IgD-negative memory B cell (primary cell): ENCODE data around the gene UBXN6. TPM values are rescaled to one million over a fixed set of nuclear protein-coding genes. Genes with fewer than 3 reads are reported as not detected.

Experiments used
- H3K27ac Mint-ChIP-seq, 3 donors: one replicate each; pipeline ENCODE4 v1.8.0; 2020 to 2022; ENCODE audit warnings: mild to moderate bottlenecking in 3 of 3, mixed read lengths in 3 of 3, moderate library complexity in 1 of 3
- H3K27me3 Mint-ChIP-seq: one replicate; pipeline ENCODE4 v1.8.0; 2021; ENCODE audit warnings: mixed read lengths
- H3K36me3 Mint-ChIP-seq: one replicate; pipeline ENCODE4 v1.8.0; 2020; ENCODE audit warnings: mild to moderate bottlenecking, mixed read lengths
- H3K4me1 Mint-ChIP-seq, 3 donors: one replicate each; pipeline ENCODE4 v1.8.0; 2020 to 2022; ENCODE audit warnings: mixed read lengths in 3 of 3, mild to moderate bottlenecking in 1 of 3
- H3K4me3 Mint-ChIP-seq, 4 donors: one replicate each; pipeline ENCODE4 v1.8.0; 2020 to 2022; ENCODE audit warnings: mild to moderate bottlenecking in 4 of 4, mixed read lengths in 4 of 4, moderate library complexity in 3 of 4
- H3K9me3 Mint-ChIP-seq, 3 donors: one replicate each; pipeline ENCODE4 v1.8.0; 2020 to 2021; ENCODE audit warnings: mixed read lengths in 3 of 3, mild to moderate bottlenecking in 1 of 3
- polyA plus RNA-seq: library from polyadenylated mRNA; unstranded; fragments of 300-500 nt; fragmentation: Illumina TruSeq; gene quantifications from one replicate; pipeline ENCODE4 v1.2.3, GENCODE V29; 2021

UBXN6 gene
- polyA plus RNA-seq, 1 donor from 2014 or later = 7.0 TPM

- no peaks in the 10 kb centered on the region for H3K27me3 Mint-ChIP-seq
- peaks cover 5% of the 10 kb centered on the region for H3K36me3 Mint-ChIP-seq
- no peak overlapping the region for H3K4me3 Mint-ChIP-seq
- peaks cover 0 to 6% (median 0%) of the 10 kb centered on the region in 3 donors for H3K4me1 Mint-ChIP-seq
- H3K27ac Mint-ChIP-seq = peak overlapping the region in 1 of 3 donors; percentile 47
- no peaks in the 10 kb centered on the region for H3K9me3 Mint-ChIP-seq
Observed at GRCh38 chr19:4423416-4424126, 34.0 kb downstream of the UBXN6 start.

- Mint-ChIP-seq H3K4me1 (peaks cover 0 to 2% (median 0%) of the 10 kb centered on the region in 3 donors), H3K27me3 (no peaks in the 10 kb centered on the region), H3K27ac (no peak overlapping the region), H3K4me3 (no peak overlapping the region), H3K36me3 (peaks cover 3% of the 10 kb centered on the region), H3K9me3 (no peaks in the 10 kb centered on the region)
Observed at GRCh38 chr19:4416268-4416667, 41.3 kb downstream of the UBXN6 start.

- no peak overlapping the region for H3K4me3 Mint-ChIP-seq
- H3K36me3 Mint-ChIP-seq = peaks cover 3% of the 10 kb centered on the region
- no peaks in the 10 kb centered on the region for H3K27me3 Mint-ChIP-seq
- H3K9me3 Mint-ChIP-seq = no peaks in the 10 kb centered on the region
- H3K27ac Mint-ChIP-seq = no peak overlapping the region
- peaks cover 0 to 2% (median 0%) of the 10 kb centered on the region in 3 donors for H3K4me1 Mint-ChIP-seq
Observed at GRCh38 chr19:4415352-4415751, 42.2 kb downstream of the UBXN6 start.

DNA sequence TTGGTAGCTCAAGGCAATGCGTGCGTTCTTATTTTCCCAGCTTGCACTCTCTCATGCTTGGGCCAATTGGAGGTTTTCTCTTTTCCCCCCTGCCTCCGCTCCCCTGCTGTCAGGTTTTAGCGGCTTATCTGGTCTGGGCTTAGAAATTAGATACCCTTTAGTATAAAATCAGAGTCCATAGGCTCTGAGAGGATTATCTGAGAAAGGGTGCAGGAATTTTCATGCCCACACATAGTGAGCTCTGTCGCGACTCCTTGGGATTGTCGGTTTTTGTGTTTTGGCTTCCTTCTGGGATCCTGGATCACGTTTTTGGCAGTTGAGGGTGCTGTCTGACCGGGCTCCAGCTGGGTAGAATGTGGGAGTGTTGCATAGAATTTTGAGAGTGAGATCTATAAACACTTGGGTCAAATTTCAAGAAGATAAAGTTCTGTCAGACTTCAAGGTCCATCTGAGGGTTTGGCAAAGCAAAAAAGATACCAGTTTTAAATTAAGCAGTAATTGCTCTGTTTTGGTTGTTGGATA is 42.7 kb downstream of the UBXN6 start:
- H3K27ac Mint-ChIP-seq = no peak overlapping the region
- H3K4me1 Mint-ChIP-seq = peaks cover 0 to 2% (median 0%) of the 10 kb centered on the region in 3 donors
- H3K4me3 Mint-ChIP-seq = no peak overlapping the region
- peaks cover 3% of the 10 kb centered on the region for H3K36me3 Mint-ChIP-seq
- no peaks in the 10 kb centered on the region for H3K27me3 Mint-ChIP-seq
- no peaks in the 10 kb centered on the region for H3K9me3 Mint-ChIP-seq

- no peak overlapping the region for H3K27ac Mint-ChIP-seq
- H3K9me3 Mint-ChIP-seq = no peaks in the 10 kb centered on the region
- H3K27me3 Mint-ChIP-seq = no peaks in the 10 kb centered on the region
- H3K36me3 Mint-ChIP-seq = peaks cover 3% of the 10 kb centered on the region
- no peak overlapping the region for H3K4me3 Mint-ChIP-seq
- H3K4me1 Mint-ChIP-seq = peaks cover 0 to 2% (median 0%) of the 10 kb centered on the region in 3 donors
Observed at GRCh38 chr19:4414144-4414799, 43.3 kb downstream of the UBXN6 start.

GRCh38 chr19:4413588-4413987 is 44.0 kb downstream of the UBXN6 start:
- Mint-ChIP-seq H3K4me3 (no peak overlapping the region), H3K9me3 (no peaks in the 10 kb centered on the region), H3K27me3 (no peaks in the 10 kb centered on the region), H3K4me1 (peaks cover 0 to 2% (median 0%) of the 10 kb centered on the region in 3 donors), H3K27ac (no peak overlapping the region), H3K36me3 (peaks cover 5% of the 10 kb centered on the region)

DNA sequence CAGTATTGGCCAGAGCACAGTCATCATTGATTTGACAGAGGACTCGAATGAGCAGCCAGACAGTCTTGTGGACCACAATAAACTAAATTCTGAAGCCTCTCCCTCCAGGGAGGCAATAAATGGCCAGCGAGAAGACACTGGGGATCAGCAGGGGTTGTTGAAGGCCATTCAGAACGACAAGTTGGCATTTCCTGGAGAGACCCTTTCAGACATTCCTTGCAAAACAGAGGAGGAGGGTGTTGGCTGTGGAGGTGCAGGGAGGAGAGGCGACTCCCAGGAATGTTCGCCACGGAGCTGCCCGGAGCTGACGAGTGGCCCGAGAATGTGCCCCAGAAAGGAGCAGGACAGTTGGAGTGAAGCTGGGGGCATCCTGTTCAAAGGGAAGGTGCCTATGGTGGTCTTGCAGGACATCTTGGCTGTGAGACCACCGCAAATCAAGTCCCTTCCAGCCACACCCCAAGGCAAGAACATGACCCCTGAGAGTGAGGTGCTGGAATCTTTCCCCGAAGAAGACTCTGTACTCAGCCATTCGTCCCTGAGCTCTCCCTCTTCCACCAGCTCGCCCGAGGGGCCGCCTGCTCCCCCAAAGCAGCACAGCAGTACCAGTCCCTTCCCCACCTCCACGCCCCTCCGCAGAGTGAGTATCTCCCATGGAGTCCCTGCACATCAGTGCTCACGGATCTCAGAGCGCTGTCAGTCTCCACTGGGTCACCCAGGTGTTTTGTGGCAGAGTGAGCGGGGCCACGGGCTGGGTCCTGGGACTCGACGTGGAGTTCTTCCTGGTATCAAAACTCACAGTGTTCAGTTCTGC is 48.3 kb downstream of the UBXN6 start:
- no peaks in the 10 kb centered on the region for H3K27me3 Mint-ChIP-seq
- H3K4me1 Mint-ChIP-seq = peaks cover 0 to under 1% (median 0%) of the 10 kb centered on the region in 3 donors
- H3K27ac Mint-ChIP-seq = no peak overlapping the region
- H3K9me3 Mint-ChIP-seq = no peaks in the 10 kb centered on the region
- no peak overlapping the region for H3K4me3 Mint-ChIP-seq
- H3K36me3 Mint-ChIP-seq = peaks cover 4% of the 10 kb centered on the region

- H3K9me3 Mint-ChIP-seq = no peaks in the 10 kb centered on the region
- peaks cover 2% of the 10 kb centered on the region for H3K36me3 Mint-ChIP-seq
- no peaks in the 10 kb centered on the region for H3K27me3 Mint-ChIP-seq
- peaks cover 15 to 20% (median 15%) of the 10 kb centered on the region in 3 donors for H3K4me1 Mint-ChIP-seq
- no peak overlapping the region for H3K4me3 Mint-ChIP-seq
- H3K27ac Mint-ChIP-seq = no peak overlapping the region
Observed at GRCh38 chr19:4406626-4407025, 51.0 kb downstream of the UBXN6 start.

GRCh38 chr19:4405977-4406376 is 51.6 kb downstream of the UBXN6 start:
- Mint-ChIP-seq H3K9me3 (no peaks in the 10 kb centered on the region), H3K27ac (peak overlapping the region in 1 of 3 donors; percentile 14), H3K27me3 (no peaks in the 10 kb centered on the region), H3K36me3 (peaks cover 2% of the 10 kb centered on the region), H3K4me1 (peaks cover 19 to 21% (median 20%) of the 10 kb centered on the region in 3 donors), H3K4me3 (peak overlapping the region in 2 of 4 donors; percentile 43 to 76)

- H3K4me3 Mint-ChIP-seq = peak overlapping the region; percentile 85 to 93 (median 92)
- H3K4me1 Mint-ChIP-seq = peaks cover 28 to 31% (median 30%) of the 10 kb centered on the region in 3 donors
- no peaks in the 10 kb centered on the region for H3K27me3 Mint-ChIP-seq
- H3K27ac Mint-ChIP-seq = peak overlapping the region; percentile 43 to 90 (median 67)
- no peaks in the 10 kb centered on the region for H3K9me3 Mint-ChIP-seq
- H3K36me3 Mint-ChIP-seq = no peaks in the 10 kb centered on the region
Observed at GRCh38 chr19:4403005-4403761, 54.4 kb downstream of the UBXN6 start.

- peaks cover 28 to 33% (median 30%) of the 10 kb centered on the region in 3 donors for H3K4me1 Mint-ChIP-seq
- H3K27me3 Mint-ChIP-seq = no peaks in the 10 kb centered on the region
- no peaks in the 10 kb centered on the region for H3K36me3 Mint-ChIP-seq
- no peaks in the 10 kb centered on the region for H3K9me3 Mint-ChIP-seq
- peak within 1 kb of the TSS; percentile 93 to 98 (median 97) for H3K27ac Mint-ChIP-seq
- H3K4me3 Mint-ChIP-seq = peak within 1 kb of the TSS; percentile 85 to 97 (median 93)
Observed at GRCh38 chr19:4402171-4403004, 55.2 kb downstream of the UBXN6 start, which contains the start of gene CHAF1A. Gene CHAF1A, plus strand, starts transcription at chr19:4402640. Its CDS starts 123 bp downstream, at chr19:4402763.

DNA sequence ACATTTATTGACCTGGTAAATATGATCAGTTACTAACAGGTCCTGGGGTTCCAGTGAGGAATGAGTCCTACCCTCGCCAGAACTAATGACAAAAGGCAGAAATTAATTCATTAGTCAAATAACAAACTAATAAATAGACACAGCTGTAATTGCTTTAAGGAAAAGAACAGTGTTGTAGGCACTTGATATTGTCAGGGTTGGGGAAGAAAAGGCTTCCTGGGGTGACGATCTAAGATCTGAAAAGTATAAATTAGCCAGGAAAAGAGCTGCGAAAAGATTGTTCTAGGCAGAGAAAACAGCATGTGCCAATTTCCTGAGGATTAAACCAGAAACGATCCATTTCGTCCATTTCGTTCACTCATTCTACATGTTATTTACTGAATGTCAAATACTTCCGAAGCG is 55.8 kb downstream of the UBXN6 start:
- Mint-ChIP-seq H3K36me3 (no peaks in the 10 kb centered on the region), H3K4me1 (peaks cover 28 to 37% (median 34%) of the 10 kb centered on the region in 3 donors), H3K4me3 (peak overlapping the region; percentile 85 to 97 (median 91)), H3K27me3 (no peaks in the 10 kb centered on the region), H3K27ac (peak overlapping the region; percentile 93 to 98 (median 97)), H3K9me3 (no peaks in the 10 kb centered on the region)

DNA sequence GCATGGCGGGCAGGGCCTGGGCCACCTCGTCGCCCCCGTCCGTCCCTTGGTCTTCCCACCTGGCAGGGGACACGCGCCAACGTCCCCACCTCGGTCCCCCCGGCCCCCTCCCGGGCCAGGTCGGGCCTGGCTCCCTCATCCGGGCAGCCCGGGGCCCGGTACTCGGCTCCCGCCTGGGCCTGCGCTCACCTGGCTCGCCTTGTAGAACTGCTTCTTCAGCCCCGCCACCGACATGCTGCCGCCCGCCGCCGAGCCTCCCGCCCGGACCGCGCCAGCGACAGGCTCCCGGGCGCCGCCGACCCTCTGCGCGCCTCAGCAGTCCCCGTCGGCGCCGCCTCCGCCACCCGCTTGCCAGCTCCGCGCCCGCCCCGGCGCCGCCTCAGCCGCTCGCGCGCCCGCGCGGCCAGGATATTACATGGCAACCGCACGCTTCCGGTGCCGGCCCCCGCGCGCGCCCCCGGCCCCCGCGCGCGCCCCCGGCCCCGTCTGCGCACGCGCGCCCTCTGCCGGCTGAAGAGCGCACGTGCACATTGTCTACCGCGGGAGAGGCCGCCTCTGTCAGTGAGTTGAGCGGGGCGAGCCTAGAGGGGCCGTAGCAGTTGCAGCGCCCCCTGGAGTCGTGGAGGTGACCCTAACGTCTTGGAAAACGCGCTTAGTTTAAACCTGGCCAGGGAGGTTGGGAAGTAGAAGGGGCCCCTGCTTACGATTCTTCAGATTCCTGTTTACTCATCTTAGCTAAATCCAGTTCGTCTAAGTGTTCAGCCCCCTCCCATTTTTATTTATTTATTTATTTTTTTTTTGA is 57.3 kb downstream of the UBXN6 start, which contains the start of gene SH3GL1:
Gene SH3GL1, minus strand, starts transcription at position 413 of the 802 bp plus-strand sequence. Its CDS starts 179 bp downstream, at position 234.
- peaks cover 31 to 40% (median 37%) of the 10 kb centered on the region in 3 donors for H3K4me1 Mint-ChIP-seq
- H3K4me3 Mint-ChIP-seq = peak within 1 kb of the TSS; percentile 83 to 93 (median 89)
- H3K36me3 Mint-ChIP-seq = no peaks in the 10 kb centered on the region
- H3K27me3 Mint-ChIP-seq = no peaks in the 10 kb centered on the region
- H3K27ac Mint-ChIP-seq = peak within 1 kb of the TSS; percentile 93 to 98 (median 97)
- H3K9me3 Mint-ChIP-seq = no peaks in the 10 kb centered on the region
